ENCODE data around the gene HERPUD1. TPM values are rescaled to one million over a fixed set of nuclear protein-coding genes. Genes with fewer than 3 reads are reported as not detected.

Gene HERPUD1
- total RNA-seq, 1 experiment from 2014 or later, result 45.2 TPM

GRCh38 chr16:56923481-56924091 is 8.4 kb upstream of the HERPUD1 start:
- H3K4me3 ChIP-seq (ENCODE audit: low read depth in 2 of 2, low read length in 2 of 2), result no peak overlapping the region
- TF ChIP-seq CTCF (IDR thresholded peaks at IDR 0.05) (no peak), REST (IDR thresholded peaks at IDR 0.05; ENCODE audit: insufficient read depth in 1 of 2, low read depth in 2 of 2, low read length in 1 of 2) (no peak), TCF7L2 (IDR thresholded peaks at IDR 0.05; ENCODE audit: low read depth, low read length) (no peak), POLR2AphosphoS5 (IDR thresholded peaks at IDR 0.05; ENCODE audit: low read depth, low read length) (no peak), SIN3A (IDR thresholded peaks at IDR 0.05; ENCODE audit: borderline replicate concordance, insufficient read depth, low read depth, low read length) (no peak)
- intact Hi-C loops (cut with micrococcal nuclease; ENCODE audit: unreplicated experiment), result no loop called here
- no peaks in the 10 kb centered on the region for H3K36me3 ChIP-seq (ENCODE audit: control insufficient read depth, insufficient read depth, low read length)
- no peaks in the 10 kb centered on the region for H3K9me3 ChIP-seq (ENCODE audit: control insufficient read depth, insufficient read depth, low read depth, low read length)
- ChIA-PET CTCF (interaction anchor here (0.5 kb wide), 1 partner anchor 19 kb away, joined by 10 read pairs; no protein-coding TSS in a partner anchor), POLR2A (no interaction called here)
- no peak for DNase-seq (ENCODE audit: low read depth, low spot score)
- no peak for ATAC-seq
- no peaks in the 10 kb centered on the region for H3K4me1 ChIP-seq (ENCODE audit: control insufficient read depth, insufficient read depth, low read length)
- no TSS peak for BruUV-seq (replicated peaks)
- no peaks in the 10 kb centered on the region for H3K27me3 ChIP-seq (ENCODE audit: control insufficient read depth, insufficient read depth, low read length)
- in situ Hi-C loops (cut with HindIII; ENCODE audit: low pct_unique_long_range_greater_than_20kb, low sequenced_read_pairs), result no loop called here
- no peak overlapping the region for H3K27ac ChIP-seq (ENCODE audit: low read length)

- BruUV-seq (replicated peaks), result no TSS peak
- ATAC-seq, result no peak
- in situ Hi-C loops (cut with HindIII; ENCODE audit: low pct_unique_long_range_greater_than_20kb, low sequenced_read_pairs) (no loop called here), intact Hi-C loops (cut with micrococcal nuclease; ENCODE audit: unreplicated experiment) (no loop called here)
- Histone ChIP-seq H3K36me3 (ENCODE audit: control insufficient read depth, insufficient read depth, low read length) (peaks cover 2% of the 10 kb centered on the region; the same call in 1 of the 2 replicates), H3K4me1 (ENCODE audit: control insufficient read depth, insufficient read depth, low read length) (peaks cover 4% of the 10 kb centered on the region; the same call in 1 of the 2 replicates), H3K4me3 (ENCODE audit: low read depth in 2 of 2, low read length in 2 of 2) (no peak overlapping the region), H3K27ac (ENCODE audit: low read length) (no peak overlapping the region), H3K27me3 (ENCODE audit: control insufficient read depth, insufficient read depth, low read length) (no peaks in the 10 kb centered on the region), H3K9me3 (ENCODE audit: control insufficient read depth, insufficient read depth, low read depth, low read length) (no peaks in the 10 kb centered on the region)
- DNase-seq (ENCODE audit: low read depth, low spot score), result no peak
- TF ChIP-seq CTCF (IDR thresholded peaks at IDR 0.05) (no peak), POLR2AphosphoS5 (IDR thresholded peaks at IDR 0.05; ENCODE audit: low read depth, low read length) (no peak), SIN3A (IDR thresholded peaks at IDR 0.05; ENCODE audit: borderline replicate concordance, insufficient read depth, low read depth, low read length) (no peak), TCF7L2 (IDR thresholded peaks at IDR 0.05; ENCODE audit: low read depth, low read length) (no peak), REST (IDR thresholded peaks at IDR 0.05; ENCODE audit: insufficient read depth in 1 of 2, low read depth in 2 of 2, low read length in 1 of 2) (no peak)
- ChIA-PET POLR2A (no interaction called here), CTCF (no interaction called here)
Observed at GRCh38 chr16:56927471-56927870, 4.5 kb upstream of the HERPUD1 start.
